Activated CD4-positive, alpha-beta T cell treated with anti-CD3 and anti-CD28 coated beads for 4 hours (primary cell): Measurements from ENCODE around the gene ANAPC5.
"Not testable (repeated sequence)": the region's sequence is repeated elsewhere in the genome, so short reads cannot be mapped to it uniquely, and the experiment has no call there.

Experiments
- DNase-seq, 2 donors: peaks; one replicate each; pipeline ENCODE4 v3.0.0-alpha.2; 2020

Gene ANAPC5

DNA sequence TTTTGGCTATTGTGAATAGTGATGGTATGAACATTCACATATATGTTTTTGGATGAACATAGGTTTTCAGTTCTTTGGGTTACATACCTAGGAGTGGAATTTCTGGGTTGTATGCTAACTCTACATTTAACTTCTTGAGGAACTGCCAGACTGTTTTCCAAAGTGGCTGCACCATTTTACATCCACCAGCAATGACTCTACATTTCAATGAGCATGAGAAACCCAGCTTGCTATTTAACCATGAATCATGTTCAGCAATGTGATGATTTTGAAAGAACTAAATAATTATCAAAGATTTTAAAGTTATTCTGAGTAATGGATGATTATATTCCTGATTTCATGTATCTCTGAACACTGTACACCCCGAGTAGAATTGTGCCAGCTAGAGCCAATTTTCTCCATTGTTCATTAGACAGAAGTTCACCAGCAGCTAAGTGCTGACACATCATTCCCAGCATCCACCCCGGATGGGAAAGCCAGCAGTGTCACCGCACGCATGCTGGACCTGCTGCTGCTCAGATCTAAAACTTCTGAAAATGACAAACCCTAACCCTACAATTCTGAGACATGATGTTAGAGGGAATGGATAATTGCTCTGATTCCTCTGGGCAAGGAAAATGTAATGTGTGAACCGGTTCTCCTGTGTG is 13.3 kb upstream of the ANAPC5 start:
- DNase-seq, result no peak

DNA sequence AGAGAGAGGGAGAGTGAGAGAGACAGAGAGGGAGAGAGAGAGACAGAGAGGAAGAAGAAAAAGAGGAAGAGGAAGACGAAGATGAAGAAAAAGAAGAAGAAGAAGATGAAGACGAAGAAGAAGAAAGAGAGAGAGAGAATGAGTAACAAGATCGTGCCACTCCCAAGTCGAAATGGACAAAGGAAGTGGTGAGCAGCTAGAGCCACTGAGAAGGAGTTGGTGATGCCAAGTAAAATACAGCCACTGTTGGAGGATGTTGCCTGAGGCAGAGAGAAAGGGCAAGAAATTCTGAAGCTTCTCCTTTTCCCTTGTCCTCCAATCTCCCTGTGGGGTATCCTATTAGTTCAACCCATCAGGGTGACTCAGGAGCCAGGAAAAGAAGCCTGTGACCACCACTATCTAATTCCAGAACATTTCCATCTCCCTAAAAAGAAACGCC is 12.5 kb upstream of the ANAPC5 start:
- no peak for DNase-seq

DNA sequence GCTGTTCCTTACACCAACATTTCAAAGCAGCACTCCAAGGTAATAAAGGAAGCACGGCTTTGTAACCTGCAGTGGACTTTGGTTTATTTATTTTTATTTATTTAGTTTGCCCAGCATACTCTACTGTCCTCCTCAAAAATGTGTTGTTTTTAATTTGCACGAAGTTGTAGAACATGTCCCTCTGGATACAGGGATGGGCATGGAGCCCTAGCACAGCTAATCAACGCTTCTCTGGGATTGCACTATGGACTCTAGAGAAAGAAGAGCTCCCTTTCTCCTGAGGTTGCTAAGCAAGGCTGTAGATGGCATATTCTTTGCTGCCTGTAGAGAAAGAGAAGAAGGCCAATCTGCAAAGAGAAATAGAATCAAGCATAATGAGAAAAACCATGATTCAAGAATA is 5.9 kb upstream of the ANAPC5 start:
- DNase-seq, result no peak

DNA sequence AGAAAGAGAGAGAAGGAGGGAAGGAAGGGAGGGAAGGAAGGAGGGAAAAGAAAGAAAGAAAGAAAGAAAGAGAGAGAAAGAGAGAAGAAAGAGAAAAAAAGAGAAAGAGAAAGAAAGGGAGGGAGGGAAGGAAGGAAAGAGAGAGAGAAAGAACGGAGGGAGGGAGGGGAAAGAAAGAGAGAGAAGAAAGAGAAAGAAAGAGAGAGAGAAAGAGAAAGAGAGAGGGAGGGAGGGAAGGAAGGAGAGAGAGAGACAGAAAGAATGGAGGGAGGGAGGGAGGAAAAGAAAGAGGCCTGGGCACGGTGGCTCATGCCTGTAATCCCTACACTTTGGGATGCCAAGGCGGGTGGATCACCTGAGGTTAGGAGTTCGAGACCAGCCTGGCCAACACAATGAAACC is 5.1 kb upstream of the ANAPC5 start:
- no peak for DNase-seq

DNA sequence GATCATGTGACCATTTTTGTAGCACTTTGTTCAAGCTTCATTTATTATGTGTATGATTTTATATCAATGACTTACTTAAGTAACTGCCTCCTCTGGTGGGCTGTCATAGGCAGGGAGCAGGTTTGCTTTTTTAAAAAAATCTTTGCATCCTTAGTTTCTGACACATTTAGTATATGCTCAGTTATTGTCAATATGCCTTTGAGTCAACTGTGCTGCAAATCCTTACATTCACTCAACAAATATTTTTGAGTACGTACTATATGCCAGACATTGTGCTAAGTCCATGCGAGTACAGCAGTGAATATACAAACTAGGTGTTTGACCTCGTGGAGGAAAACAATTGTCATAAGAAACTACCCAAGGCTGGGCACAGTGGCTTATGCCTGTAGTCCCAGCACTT is 4.4 kb upstream of the ANAPC5 start:
- no peak for DNase-seq

DNA sequence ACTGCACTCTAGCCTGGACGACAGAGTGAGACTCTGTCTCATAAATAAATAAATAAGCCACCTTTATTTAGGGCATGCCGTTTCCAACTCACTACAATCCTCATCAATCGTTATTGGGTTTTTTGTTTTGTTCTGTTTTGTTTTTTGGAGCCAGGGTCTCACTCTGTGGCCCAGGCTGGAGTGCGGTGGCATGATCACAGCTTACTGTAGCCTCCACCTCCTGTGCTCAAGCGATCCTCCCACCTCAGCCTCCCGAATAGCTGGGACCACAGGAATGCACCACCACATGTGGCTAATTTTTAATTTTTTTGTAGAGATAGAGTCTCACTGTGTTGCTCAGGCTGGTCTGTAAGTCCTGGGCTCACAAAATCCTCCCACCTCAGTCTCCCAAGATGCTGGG is 3.6 kb upstream of the ANAPC5 start:
- no peak for DNase-seq

DNA sequence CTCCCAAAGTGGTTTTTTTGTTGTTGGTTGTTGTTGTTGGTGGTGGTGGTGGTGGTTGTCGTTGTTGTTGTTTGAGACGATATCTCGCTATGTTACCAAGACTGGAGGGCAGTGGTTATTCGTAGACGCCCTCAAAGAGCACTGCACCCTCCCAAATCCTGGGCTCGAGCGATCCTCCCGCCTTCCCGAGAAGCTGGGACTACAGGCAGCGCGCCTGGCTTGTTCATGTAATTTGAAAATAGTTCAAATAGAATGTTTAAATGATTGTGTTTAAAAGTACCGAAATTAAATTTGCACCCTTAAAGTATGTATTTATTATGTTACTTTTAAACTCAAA is 439 bp upstream of the ANAPC5 start:
- no peak for DNase-seq

DNA sequence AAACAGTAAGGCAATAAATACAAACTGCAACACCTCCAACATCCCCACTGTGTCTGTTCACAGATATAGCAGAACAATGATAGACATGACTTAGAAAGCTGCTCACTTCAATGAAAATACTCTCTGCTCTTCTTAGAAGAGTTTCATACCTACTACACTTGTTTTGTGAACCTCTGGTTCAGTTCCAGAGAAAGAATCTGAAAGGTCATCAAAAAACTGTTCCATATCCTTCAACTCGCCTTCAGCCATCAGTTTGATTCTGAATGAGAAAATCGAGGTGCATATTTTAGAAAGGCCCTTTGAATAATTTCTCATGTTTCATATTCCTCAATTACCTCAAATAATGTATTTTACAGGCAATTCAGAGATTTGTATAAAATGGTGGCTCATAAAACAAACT is 5.5 kb downstream of the ANAPC5 start:
- no peak for DNase-seq

DNA sequence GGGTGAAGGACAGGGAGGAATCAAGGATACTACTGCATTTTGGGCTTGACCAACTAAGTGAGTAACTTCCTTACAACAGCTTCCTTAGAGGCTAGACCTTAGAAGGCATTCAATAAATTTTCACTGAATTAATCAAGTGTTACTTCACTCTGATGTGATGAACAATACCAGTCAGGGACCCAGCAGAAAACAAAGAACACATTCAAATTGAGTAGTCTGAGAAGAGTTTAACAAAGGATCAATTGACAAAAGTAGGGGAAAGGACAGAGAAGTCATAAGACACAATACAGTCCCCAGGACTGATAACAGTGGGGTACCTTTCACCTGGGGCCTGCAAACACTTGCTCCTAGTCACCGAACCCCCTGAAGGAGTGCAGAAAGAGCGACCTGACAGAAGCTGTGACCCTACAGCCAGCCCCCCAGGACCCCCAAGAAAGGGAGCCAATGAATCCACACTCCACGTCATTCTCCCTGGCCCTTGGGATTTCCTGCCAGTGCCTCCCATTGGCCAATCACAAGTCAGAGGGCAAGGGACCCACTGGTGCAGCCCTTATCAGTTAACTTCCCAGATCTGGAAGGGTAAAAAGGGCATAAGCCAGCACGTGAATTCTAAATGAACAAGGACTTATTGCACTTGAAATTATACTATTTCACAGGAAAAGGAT is 6.9 kb downstream of the ANAPC5 start:
- DNase-seq, result no peak

DNA sequence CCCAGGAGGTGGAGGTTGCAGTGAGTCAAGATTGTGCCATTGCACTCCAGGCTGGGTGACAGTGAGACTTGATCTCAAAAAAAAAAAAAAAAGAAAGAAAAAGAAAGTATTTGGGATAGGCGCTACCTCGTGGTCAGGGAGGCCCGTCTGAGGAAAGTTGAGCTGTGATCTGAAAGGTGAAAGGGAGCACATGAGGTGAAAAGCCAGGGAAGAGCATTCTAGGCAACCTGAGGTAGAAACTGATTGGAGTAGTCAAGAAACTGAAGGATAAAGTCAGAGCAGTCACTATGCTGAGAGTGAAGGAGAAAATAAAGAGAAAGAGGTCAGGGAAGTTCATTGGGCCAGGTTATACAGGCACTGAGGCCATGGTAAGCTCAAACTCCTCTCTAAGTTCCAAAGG is 7.7 kb downstream of the ANAPC5 start:
- DNase-seq, result no peak

DNA sequence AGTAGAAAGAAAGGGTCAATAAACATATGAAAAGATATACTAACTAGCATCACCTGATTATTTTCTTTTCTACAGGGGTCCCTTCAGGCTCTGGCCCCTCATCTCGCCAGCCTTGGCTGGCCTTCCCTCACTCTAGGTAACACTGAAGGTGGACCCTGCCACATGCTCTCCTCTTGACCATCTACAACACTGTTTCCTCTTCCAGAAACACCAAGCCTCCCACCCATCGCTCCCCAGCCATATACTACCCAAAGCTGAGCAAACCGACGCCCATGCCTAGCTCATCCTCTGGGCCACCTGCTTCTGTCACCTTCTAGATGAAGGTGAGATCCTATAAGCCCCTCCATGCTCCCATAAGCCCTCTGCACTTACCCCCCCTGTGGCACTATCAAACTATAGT is 14.8 kb downstream of the ANAPC5 start:
- no peak for DNase-seq

DNA sequence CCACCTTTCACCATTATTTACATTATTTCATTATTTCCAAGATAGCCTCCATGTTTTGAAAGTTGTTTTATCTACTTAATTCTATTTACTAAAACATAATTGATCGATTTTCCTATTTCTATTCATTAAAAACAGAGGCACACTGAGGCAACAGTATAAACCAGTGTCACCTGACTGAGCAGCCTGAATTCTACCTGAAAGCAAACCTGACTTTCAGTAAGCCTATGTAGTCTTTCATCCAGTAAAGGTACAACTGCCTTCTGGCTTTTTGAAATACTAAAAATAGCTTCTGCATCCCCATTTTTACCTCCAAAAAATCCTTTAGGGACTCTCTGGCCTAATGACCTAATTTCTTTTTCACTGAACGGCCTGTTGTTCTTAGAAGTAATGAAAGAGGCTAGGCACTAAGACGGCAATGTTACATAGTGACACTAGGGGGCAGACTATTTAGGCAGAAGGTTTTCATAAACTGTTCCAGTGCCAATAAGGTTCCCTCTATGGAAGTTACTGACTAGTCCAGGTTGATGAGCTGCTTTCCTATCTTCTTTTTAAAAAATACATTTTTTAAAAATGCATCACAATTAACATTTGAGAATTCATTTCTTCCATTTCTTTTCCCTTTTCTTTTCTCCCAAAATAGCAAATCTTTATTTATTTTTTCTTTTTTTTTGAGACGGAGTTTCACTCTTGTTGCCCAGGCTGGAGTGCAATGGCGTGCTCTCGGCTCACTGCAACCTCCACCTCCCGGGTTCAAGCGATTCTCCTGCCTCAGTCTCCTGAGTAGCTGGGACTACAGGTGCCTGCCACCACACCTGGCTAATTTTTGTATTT is 17.5 kb downstream of the ANAPC5 start:
- peak; percentile 8 to 35 for DNase-seq

DNA sequence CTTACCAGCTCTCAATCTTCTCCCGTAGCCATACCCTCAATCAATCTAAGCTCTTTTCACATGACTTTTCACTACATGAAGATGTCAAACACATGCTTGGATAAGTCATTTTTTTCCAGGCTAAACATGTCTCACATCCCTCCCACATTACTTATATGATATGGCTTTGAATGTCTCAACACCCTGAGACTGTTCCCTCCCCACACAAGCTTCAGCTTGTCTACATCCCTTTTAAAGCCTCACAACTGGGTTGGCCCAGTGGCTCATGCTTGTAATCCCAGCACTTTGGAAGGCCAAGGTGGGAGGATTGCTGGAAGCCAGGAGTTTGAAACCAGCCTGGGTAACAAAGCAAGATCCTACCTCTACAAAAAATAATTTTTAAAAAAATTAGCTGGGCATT is 18.5 kb downstream of the ANAPC5 start:
- DNase-seq, result no peak

DNA sequence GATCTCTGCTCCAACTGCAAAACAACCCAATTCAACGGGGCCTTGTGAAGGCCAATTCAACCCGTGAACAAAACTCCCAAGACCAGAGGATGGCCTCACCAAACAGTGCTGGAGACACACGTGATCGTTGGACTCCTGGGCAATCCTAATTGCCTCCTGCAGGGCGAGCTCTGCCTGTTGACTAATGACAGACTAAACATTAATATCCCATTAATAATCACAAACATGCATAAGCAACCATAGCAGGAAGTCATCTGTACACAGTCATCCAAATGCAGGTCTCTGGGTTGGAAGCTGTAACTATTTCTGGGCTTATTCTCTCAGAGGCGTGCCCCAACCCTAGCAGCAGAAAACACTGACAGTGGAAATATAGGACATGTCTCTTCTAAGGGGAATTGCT is 21.0 kb downstream of the ANAPC5 start:
- DNase-seq, result no peak

DNA sequence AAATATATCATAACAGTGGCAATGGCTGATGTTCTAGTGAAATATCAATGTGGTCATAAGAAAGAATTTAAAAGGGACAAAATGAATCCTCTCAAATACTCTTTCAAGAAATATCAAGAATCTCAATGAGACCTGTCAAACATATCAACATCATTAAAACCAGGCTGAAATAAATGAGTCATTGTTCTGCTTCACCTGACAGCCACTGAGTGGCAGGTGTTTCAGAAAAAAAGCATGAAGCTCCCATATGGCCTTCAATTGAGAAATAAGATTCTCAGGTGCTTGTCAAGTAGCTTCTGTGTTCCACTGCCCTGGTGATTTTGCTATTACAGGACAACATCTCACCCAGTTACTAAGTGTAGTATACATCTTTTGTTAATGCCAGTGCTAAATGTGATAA is 21.5 kb downstream of the ANAPC5 start:
- no peak for DNase-seq

DNA sequence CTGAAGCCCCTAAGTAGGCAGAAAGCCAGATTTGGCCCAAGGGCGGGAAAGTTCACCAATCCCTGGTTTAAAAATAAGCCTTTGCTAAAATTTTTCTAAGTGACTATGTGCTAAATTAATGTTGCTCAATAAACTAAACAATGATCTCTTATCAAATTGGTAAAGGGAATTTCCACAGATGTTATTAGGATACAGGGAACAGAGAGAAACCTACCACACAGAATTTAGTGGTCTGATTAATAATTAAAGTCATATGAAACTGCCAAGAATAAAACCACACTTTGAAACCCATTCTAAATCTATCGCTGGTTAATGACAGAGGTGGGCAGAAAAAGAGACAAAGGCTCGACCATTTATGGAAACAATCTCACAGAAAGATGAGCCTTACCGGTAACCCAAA is 22.0 kb downstream of the ANAPC5 start:
- no peak for DNase-seq

DNA sequence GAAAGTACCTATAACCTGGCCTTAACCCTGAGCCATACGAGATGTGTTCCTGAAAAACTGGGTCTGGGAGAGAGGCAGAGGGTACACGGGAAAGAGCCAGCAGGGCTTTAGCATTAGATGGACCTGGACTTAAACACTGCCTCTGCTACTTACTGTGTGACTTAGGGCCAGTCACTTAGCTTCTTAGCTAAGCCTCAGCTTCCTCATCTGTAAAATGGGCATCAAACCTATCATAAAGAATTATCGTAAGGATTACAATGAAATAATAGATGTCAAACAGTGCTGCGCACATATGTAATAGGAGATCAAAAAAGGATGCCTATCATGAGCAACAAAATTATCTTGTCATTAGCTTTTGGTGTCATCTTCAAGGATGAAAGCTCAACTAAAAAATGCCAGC is 23.6 kb downstream of the ANAPC5 start:
- DNase-seq, result no peak

DNA sequence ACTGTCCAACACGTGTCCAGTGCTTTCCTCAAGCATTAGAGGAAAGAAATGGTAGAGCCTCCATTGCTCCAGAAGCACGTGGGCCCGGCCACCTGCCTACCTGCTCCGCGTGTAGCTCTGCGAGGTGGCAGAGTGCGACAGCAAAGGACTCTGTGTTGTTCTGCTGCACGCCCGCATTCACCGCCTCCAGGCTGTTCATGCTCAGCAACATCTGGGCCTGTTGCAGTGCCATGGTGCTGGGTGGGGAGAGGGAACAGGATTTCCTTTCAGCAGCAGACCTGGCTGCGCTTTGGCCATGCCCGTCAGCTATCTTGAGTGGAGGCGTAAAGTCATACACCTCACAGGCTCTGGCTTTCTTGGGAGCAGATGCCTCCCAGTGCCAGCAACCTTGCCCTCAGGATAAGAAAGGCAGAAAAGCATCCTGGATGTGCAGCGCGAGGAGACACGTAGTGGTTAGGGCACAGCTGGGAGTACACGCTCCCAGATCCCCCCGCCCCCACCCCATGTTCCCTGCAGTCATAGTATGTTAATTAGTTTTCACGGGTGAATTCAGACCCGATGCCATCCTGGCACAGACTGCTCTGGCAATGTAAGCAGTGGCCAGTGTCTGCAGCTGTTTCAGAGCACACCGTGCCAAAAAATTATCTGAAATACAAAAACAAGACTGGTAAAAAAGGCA is 25.1 kb downstream of the ANAPC5 start:
- no peak for DNase-seq

DNA sequence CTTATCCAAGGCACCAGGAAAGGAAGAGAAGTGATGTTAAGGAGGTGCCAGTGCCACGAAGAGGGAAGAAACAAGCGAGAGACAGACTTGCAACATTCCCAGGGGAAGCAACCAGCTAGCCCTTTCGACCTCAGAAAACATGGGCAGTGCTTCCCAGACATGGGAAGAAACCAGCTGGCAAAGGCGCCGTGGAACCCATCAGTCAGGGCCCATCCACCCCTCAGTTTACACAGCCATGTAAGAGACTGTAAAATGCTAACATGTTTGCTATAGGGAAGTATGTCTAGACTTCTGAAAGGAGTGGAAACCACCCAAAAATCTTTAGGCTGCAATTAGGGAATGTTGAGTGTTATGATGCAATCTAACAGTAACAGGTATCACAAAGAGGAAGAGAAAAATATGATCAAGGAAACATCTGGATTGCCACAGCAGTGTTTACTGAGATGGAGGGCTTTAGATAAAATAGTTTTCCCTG is 26.3 kb downstream of the ANAPC5 start:
- DNase-seq, result no peak

DNA sequence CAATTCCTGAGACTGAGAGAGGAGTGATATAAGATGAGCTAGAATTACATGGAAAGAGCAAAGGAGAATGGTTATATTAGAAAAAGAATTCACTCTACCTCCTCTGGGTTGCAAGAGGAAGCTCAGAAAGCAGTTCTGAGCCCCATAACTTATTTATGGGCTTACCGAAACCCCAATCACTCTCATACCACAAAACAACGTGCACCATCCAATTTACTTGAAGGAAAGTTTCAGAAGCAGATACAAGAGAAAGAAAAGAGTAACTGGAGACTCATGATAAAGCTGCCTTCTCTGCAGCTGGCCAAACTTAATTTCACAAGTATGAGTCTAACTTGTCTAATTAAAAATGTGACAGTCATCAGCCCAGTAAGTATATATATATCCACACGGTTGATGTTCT is 28.3 kb downstream of the ANAPC5 start:
- no peak for DNase-seq

DNA sequence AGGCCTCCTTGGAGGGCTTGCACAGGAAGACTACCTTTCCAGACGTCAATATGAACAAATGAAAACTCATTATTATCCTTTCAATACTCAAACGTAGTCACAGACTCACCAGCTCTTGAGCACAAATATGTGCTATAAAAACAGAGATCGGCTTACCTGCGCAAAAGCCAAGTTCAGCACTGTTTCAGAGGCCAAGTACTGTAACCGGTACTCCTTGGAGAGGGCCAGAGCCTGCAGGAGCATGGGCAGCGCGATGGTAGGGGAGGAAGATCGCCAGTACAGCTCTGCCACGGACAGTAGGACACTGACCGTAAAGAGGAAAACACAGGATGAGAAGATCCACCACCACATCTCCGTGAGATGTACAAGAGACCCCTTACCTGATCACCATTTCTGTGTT is 34.1 kb downstream of the ANAPC5 start:
- no peak for DNase-seq

DNA sequence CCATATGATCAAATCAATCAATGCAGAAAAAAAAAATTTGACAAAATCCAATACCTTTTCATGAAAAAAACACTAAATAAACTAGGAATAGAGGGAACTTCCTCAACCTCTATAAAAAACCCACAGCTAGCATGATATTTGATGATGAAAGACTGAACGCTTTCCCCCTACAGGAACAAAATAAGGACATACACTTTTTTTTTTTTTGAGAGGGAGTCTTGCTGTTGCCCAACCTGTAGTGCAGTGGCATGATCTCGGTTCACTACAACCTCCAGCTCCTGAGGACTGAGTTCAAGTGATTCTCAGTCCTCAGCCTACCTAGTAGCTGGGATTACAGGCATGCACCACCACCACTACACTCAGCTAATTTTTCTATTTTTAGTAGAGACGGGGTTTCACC is 37.8 kb downstream of the ANAPC5 start:
- DNase-seq, result no peak

DNA sequence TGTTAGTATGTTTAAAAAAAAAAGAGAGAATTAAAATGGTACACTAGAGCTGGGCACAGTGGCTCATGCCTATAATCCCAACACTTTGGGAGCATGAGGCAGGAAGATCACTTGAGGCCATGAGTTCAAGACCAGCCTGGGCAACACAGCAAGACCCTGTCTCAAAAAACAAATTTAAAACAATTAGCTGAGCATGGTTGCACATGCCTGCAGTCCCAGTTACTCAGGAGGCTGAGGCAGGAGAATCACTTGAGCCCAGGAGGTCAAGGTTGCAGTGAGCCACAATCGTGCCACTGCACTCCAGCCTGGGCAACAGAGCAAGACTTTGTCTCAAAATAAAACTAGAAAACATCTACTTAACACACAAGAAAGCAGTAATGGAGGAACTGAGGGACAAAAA is 42.0 kb downstream of the ANAPC5 start:
- DNase-seq, result not testable (repeated sequence)

DNA sequence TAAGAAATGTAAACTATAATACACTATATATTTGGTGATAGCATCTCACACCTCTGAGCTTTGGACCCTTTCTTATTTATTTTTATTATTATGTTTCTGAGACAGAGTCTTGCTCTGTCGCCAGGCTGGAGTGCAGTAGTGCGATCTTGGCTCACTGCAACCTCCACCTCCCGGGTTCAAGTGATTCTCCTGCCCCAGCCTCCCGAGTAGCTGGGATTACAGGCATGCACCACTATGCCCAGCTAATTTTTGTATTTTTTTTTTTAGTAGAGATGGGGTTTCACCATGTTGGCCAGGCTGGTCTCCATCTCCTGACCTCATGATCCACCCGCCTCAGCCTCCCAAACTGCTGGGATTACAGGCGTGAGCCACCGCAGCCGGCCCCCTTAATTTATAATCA is 44.8 kb downstream of the ANAPC5 start:
- DNase-seq, result not testable (repeated sequence)
